ENCODE results near the gene NPDC1.

Gene NPDC1

GRCh38 chr9:136994180-136994887, 51.6 kb downstream of the NPDC1 start:
- H3K9ac ChIP-seq (ENCODE audit: low read depth in 1 of 2, low read length in 2 of 2): no peak overlapping the region
- H3K4me3 ChIP-seq (ENCODE audit: low read depth in 1 of 2, low read length in 2 of 2): no peak overlapping the region
- H3K9me3 ChIP-seq (ENCODE audit: control insufficient read depth in 1 of 2, low read length in 2 of 2): no peaks in the 10 kb centered on the region
- peaks cover 0 to 12% of the 10 kb centered on the region in 2 donors for H3K27me3 ChIP-seq (ENCODE audit: control insufficient read depth in 1 of 2, insufficient read depth in 2 of 2, low read length in 2 of 2)
- H3K36me3 ChIP-seq (ENCODE audit: control insufficient read depth in 1 of 2, insufficient read depth in 2 of 2, low read length in 2 of 2): peaks cover 0 to 3% of the 10 kb centered on the region in 2 donors
- no peak overlapping the region for H3K27ac ChIP-seq (ENCODE audit: low read depth, low read length)
- peaks cover 37 to 48% of the 10 kb centered on the region in 2 donors for H3K4me1 ChIP-seq (ENCODE audit: control insufficient read depth in 1 of 2, insufficient read depth in 2 of 2, low read length in 2 of 2)

- H3K27ac ChIP-seq (ENCODE audit: low read depth, low read length): peak overlapping the region; percentile 66
- H3K9me3 ChIP-seq (ENCODE audit: control insufficient read depth in 1 of 2, low read length in 2 of 2): no peaks in the 10 kb centered on the region
- peaks cover 0 to 12% of the 10 kb centered on the region in 2 donors for H3K27me3 ChIP-seq (ENCODE audit: control insufficient read depth in 1 of 2, insufficient read depth in 2 of 2, low read length in 2 of 2)
- peaks cover 37 to 48% of the 10 kb centered on the region in 2 donors for H3K4me1 ChIP-seq (ENCODE audit: control insufficient read depth in 1 of 2, insufficient read depth in 2 of 2, low read length in 2 of 2)
- H3K36me3 ChIP-seq (ENCODE audit: control insufficient read depth in 1 of 2, insufficient read depth in 2 of 2, low read length in 2 of 2): peaks cover 0 to 3% of the 10 kb centered on the region in 2 donors
- H3K9ac ChIP-seq (ENCODE audit: low read depth in 1 of 2, low read length in 2 of 2): peak overlapping the region; percentile 73
- peak overlapping the region; percentile 83 to 87 for H3K4me3 ChIP-seq (ENCODE audit: low read depth in 1 of 2, low read length in 2 of 2)
Observed at GRCh38 chr9:136992819-136993369, 53.1 kb downstream of the NPDC1 start.

- Histone ChIP-seq H3K4me1 (ENCODE audit: control insufficient read depth in 1 of 2, insufficient read depth in 2 of 2, low read length in 2 of 2) (peaks cover 32 to 42% of the 10 kb centered on the region in 2 donors), H3K9ac (ENCODE audit: low read depth in 1 of 2, low read length in 2 of 2) (peak within 1 kb of the TSS; percentile 73), H3K36me3 (ENCODE audit: control insufficient read depth in 1 of 2, insufficient read depth in 2 of 2, low read length in 2 of 2) (peaks cover 0 to 3% of the 10 kb centered on the region in 2 donors), H3K27me3 (ENCODE audit: control insufficient read depth in 1 of 2, insufficient read depth in 2 of 2, low read length in 2 of 2) (peaks cover 0 to 7% of the 10 kb centered on the region in 2 donors), H3K4me3 (ENCODE audit: low read depth in 1 of 2, low read length in 2 of 2) (peak within 1 kb of the TSS; percentile 83 to 87), H3K27ac (ENCODE audit: low read depth, low read length) (peak within 1 kb of the TSS; percentile 85), H3K9me3 (ENCODE audit: control insufficient read depth in 1 of 2, low read length in 2 of 2) (no peaks in the 10 kb centered on the region)
Observed at GRCh38 chr9:136991993-136992818, 53.8 kb downstream of the NPDC1 start, which contains the start of gene PAXX. Gene PAXX (plus strand): TSS chr9:136992422. CDS start chr9:136992444, 22 bp downstream.

- H3K9me3 ChIP-seq (ENCODE audit: control insufficient read depth in 1 of 2, low read length in 2 of 2): no peaks in the 10 kb centered on the region
- H3K4me3 ChIP-seq (ENCODE audit: low read depth in 1 of 2, low read length in 2 of 2): no peak overlapping the region
- H3K4me1 ChIP-seq (ENCODE audit: control insufficient read depth in 1 of 2, insufficient read depth in 2 of 2, low read length in 2 of 2): peaks cover 17 to 25% of the 10 kb centered on the region in 2 donors
- no peak overlapping the region for H3K27ac ChIP-seq (ENCODE audit: low read depth, low read length)
- H3K36me3 ChIP-seq (ENCODE audit: control insufficient read depth in 1 of 2, insufficient read depth in 2 of 2, low read length in 2 of 2): peaks cover 0 to 3% of the 10 kb centered on the region in 2 donors
- H3K27me3 ChIP-seq (ENCODE audit: control insufficient read depth in 1 of 2, insufficient read depth in 2 of 2, low read length in 2 of 2): no peaks in the 10 kb centered on the region
- H3K9ac ChIP-seq (ENCODE audit: low read depth in 1 of 2, low read length in 2 of 2): no peak overlapping the region
Observed at GRCh38 chr9:136990242-136990911, 55.6 kb downstream of the NPDC1 start.

Data from duodenal mucosa (tissue), 2 donors.